ENCODE data around the gene FGF14. TPM values are rescaled to one million over a fixed set of nuclear protein-coding genes. Genes with fewer than 3 reads are reported as not detected.

FGF14 gene
- total RNA-seq, 4 donors from 2014 or later = 0.36 to 1.9 (median 0.45) TPM

DNA sequence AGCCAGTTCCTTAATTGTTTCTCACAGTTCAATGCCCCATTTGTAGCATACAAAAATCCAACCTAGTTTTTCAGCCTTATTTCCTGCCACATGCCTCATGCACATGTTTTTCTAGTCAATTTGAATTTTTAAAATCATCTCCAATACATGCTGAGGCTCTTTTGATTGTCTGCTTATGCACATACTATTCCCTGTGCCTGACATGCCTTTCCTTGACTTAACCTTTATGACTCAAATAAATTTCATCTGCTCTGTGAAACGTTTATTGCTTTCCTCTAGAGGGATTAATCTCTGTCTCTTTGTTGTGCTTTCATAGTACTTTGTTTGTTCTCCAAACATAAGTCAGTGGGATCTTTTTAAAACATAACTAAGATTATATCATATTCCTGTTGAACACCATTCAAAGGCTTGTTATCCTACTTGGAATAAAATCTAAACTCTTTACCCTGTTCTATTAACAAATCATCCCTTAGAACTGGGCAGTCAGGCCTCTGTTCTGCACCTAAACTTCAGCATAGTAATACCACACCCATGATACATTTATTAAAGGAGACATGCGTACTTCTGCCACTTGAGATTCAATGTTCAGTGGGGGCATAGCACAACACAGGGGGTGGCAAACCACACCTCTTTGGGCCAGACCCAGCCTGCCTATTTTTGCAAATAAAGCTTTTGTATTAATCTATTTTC is 346.6 kb downstream of the FGF14 start:
- H3K4me3 ChIP-seq (ENCODE audit: low read depth, poor library complexity, severe bottlenecking) = no peak overlapping the region
- intact Hi-C loops (cut with DNase I; ENCODE audit: low total_unique reads) = no loop called here
- DNase-seq (ENCODE audit: low spot score in 2 of 2) = no peak
- TF ChIP-seq POLR2A (IDR thresholded peaks at IDR 0.05) = no peak
- TF ChIP-seq, protein P1, sequence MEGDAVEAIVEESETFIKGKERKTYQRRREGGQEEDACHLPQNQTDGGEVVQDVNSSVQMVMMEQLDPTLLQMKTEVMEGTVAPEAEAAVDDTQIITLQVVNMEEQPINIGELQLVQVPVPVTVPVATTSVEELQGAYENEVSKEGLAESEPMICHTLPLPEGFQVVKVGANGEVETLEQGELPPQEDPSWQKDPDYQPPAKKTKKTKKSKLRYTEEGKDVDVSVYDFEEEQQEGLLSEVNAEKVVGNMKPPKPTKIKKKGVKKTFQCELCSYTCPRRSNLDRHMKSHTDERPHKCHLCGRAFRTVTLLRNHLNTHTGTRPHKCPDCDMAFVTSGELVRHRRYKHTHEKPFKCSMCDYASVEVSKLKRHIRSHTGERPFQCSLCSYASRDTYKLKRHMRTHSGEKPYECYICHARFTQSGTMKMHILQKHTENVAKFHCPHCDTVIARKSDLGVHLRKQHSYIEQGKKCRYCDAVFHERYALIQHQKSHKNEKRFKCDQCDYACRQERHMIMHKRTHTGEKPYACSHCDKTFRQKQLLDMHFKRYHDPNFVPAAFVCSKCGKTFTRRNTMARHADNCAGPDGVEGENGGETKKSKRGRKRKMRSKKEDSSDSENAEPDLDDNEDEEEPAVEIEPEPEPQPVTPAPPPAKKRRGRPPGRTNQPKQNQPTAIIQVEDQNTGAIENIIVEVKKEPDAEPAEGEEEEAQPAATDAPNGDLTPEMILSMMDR (IDR thresholded peaks at IDR 0.05) = no peak
- 49 to 50% methylated on average over 2 of the region's 2 CpGs for WGBS, 2 donors

DNA sequence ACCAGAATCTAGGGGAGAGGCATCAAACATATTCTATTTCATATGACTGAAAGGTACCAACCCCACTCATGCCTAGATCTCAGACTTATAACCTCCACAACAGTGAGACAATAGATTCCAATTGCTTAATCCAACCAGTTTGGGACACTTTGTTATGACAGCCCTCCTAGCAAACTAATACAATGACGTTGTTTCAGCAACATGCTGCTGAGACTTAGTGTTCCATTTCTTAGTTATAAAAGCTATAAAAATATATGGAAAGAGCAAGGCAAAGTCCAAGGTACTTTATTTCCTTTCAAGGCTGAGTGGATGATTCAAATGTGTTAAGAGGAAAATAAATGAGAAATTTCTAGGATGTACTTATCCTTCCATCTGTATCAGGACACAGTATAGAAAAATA is 352.0 kb downstream of the FGF14 start:
- no peak overlapping the region for H3K4me3 ChIP-seq (ENCODE audit: low read depth, poor library complexity, severe bottlenecking)
- WGBS, 2 donors = 78 to 79% methylated on average over 1 of the region's 1 CpG
- TF ChIP-seq, protein P1 (IDR thresholded peaks at IDR 0.05) = no peak
- no peak for TF ChIP-seq POLR2A (IDR thresholded peaks at IDR 0.05)
- DNase-seq (ENCODE audit: low spot score in 2 of 2) = no peak
- intact Hi-C loops (cut with DNase I; ENCODE audit: low total_unique reads) = no loop called here

- 14 to 17% methylated on average over 1 of the region's 1 CpG for WGBS, 2 donors
- intact Hi-C loops (cut with DNase I; ENCODE audit: low total_unique reads) = no loop called here
These were observed 356.1 kb downstream of the FGF14 start for GRCh38 chr13:102045731-102046130.

DNA sequence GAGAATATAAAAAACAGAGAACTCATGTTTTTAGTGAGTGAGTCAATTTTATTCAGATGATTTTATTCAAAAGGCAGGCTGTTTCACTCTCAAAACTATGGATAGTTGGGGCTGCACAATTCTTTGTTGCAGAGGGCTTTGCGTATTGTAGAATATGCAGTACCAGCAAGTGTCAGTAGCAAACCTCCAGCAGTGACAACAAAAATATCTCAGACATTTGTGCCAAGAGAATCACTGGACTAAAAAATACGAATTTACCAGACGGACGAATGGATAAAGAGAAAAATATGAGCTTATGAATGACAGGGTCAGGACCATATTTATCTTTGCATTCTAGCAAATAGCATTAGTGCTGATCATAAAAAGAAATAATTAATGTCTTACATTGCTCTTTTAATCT is 359.1 kb downstream of the FGF14 start:
- no peak overlapping the region for H3K4me3 ChIP-seq (ENCODE audit: low read depth, poor library complexity, severe bottlenecking)
- no peak for DNase-seq (ENCODE audit: low spot score in 2 of 2)
- TF ChIP-seq, protein P1 (IDR thresholded peaks at IDR 0.05) = no peak
- no peak for TF ChIP-seq POLR2A (IDR thresholded peaks at IDR 0.05)
- intact Hi-C loops (cut with DNase I; ENCODE audit: low total_unique reads) = no loop called here
- WGBS, 2 donors = 66 to 76% methylated on average over 4 of the region's 4 CpGs

More at GRCh38 chr13:102045731-102046130, 356.1 kb downstream of the FGF14 start:
- TF ChIP-seq, protein P1 (IDR thresholded peaks at IDR 0.05) = no peak
- no peak for TF ChIP-seq POLR2A (IDR thresholded peaks at IDR 0.05)
- H3K4me3 ChIP-seq (ENCODE audit: low read depth, poor library complexity, severe bottlenecking) = no peak overlapping the region
- no peak for DNase-seq (ENCODE audit: low spot score in 2 of 2)

- TF ChIP-seq POLR2A (IDR thresholded peaks at IDR 0.05) = no peak
- intact Hi-C loops (cut with DNase I; ENCODE audit: low total_unique reads) = no loop called here
- no peak for DNase-seq (ENCODE audit: low spot score in 2 of 2)
These were observed 360.3 kb downstream of the FGF14 start for GRCh38 chr13:102041544-102041943.

GRCh38 chr13:102040812-102041211 is 361.0 kb downstream of the FGF14 start:
- H3K4me3 ChIP-seq (ENCODE audit: low read depth, poor library complexity, severe bottlenecking) = no peak overlapping the region
- intact Hi-C loops (cut with DNase I; ENCODE audit: low total_unique reads) = no loop called here
- no peak for DNase-seq (ENCODE audit: low spot score in 2 of 2)
- no peak for TF ChIP-seq POLR2A (IDR thresholded peaks at IDR 0.05)
- TF ChIP-seq, protein P1 (IDR thresholded peaks at IDR 0.05) = no peak
- WGBS, 2 donors = 77 to 78% methylated on average over 2 of the region's 2 CpGs

More at GRCh38 chr13:102041544-102041943, 360.3 kb downstream of the FGF14 start:
- no peak overlapping the region for H3K4me3 ChIP-seq (ENCODE audit: low read depth, poor library complexity, severe bottlenecking)

Data from lower leg skin (tissue), 4 donors.